WTC11 (cell line): ENCODE results near the gene PRTFDC1. TPM values are rescaled to one million over a fixed set of nuclear protein-coding genes. Genes with fewer than 3 reads are reported as not detected.

ENCODE experiments used
- ATAC-seq: fragments of 200-7000 bp; cut with Tn5 transposase; 2 replicates; pipeline ENCODE4 v1.10.0; 2021; ENCODE audit warnings: mild to moderate bottlenecking, moderate library complexity
- CTCF ChIA-PET: fragments of 300-600 bp; sonication (Branson Sonifier 250); formaldehyde crosslinking; loops from one replicate; lab custom pipeline; 2021; ENCODE audit warnings: antibody characterized with exemption; lab: Charles Lee
- POLR2A ChIA-PET: fragments of 350-600 bp; sonication (Branson Sonifier 250); formaldehyde crosslinking; loops from one replicate; lab custom pipeline; 2021; ENCODE audit warnings: antibody characterized with exemption; lab: Charles Lee
- DNase-seq: peaks from one replicate; pipeline ENCODE4 v3.0.0; 2021; ENCODE audit warnings: low spot score
- H3K27ac Mint-ChIP-seq: 2 replicates; pipeline ENCODE4 v1.8.0; 2021; ENCODE audit warnings: mixed read lengths
- H3K27me3 Mint-ChIP-seq: 2 replicates; pipeline ENCODE4 v1.8.0; 2021; ENCODE audit warnings: low read depth, mild to moderate bottlenecking, moderate library complexity, mixed read lengths
- H3K36me3 Mint-ChIP-seq: 2 replicates; pipeline ENCODE4 v1.8.0; 2021; ENCODE audit warnings: mixed read lengths
- H3K4me1 Mint-ChIP-seq: 2 replicates; pipeline ENCODE4 v1.8.0; 2022; ENCODE audit warnings: mixed read lengths
- H3K4me3 Mint-ChIP-seq: 2 replicates; pipeline ENCODE4 v1.8.0; 2021; ENCODE audit warnings: mild to moderate bottlenecking, moderate library complexity, mixed read lengths
- H3K9me3 Mint-ChIP-seq: 2 replicates; pipeline ENCODE4 v1.8.0; 2021; ENCODE audit warnings: mixed read lengths
- AFF4 ChIP-seq: sonication (generic); formaldehyde crosslinking; IDR thresholded peaks from 2 replicates; pipeline ENCODE4 v1.8.1; 2023; ENCODE audit warnings: mild to moderate bottlenecking, missing genetic modification reagents, borderline replicate concordance
- ATF1 ChIP-seq: sonication (generic); formaldehyde crosslinking; IDR thresholded peaks from 2 replicates; pipeline ENCODE4 v1.8.1; 2023; ENCODE audit warnings: mild to moderate bottlenecking, moderate library complexity, missing genetic modification reagents
- ATF2 ChIP-seq: sonication (generic); formaldehyde crosslinking; IDR thresholded peaks from 2 replicates; pipeline ENCODE4 v1.8.1; 2022; ENCODE audit warnings: low read depth, missing genetic modification reagents, borderline replicate concordance
- ATF3 ChIP-seq: sonication (generic); formaldehyde crosslinking; conservative IDR thresholded peaks from 2 replicates; pipeline ENCODE4 v1.8.1; 2022; ENCODE audit warnings: mild to moderate bottlenecking, missing genetic modification reagents
- CDX4 ChIP-seq: fragments of 250-450 bp; sonication (Bioruptor Pico); IDR thresholded peaks from 2 replicates; pipeline ENCODE4 v1.9.0; 2021; ENCODE audit warnings: moderate library complexity, mild to moderate bottlenecking, inconsistent platforms, borderline replicate concordance
- CREB1 ChIP-seq: sonication (generic); formaldehyde crosslinking; IDR thresholded peaks from 2 replicates; pipeline ENCODE4 v1.8.0; 2023; ENCODE audit warnings: mild to moderate bottlenecking, missing genetic modification reagents
- CREM ChIP-seq: sonication (generic); formaldehyde crosslinking; IDR thresholded peaks from 2 replicates; pipeline ENCODE4 v1.8.1; 2022; ENCODE audit warnings: mild to moderate bottlenecking, missing genetic modification reagents, moderate library complexity
- E2F1 ChIP-seq: sonication (generic); formaldehyde crosslinking; IDR thresholded peaks from 2 replicates; pipeline ENCODE4 v1.8.0; 2022; ENCODE audit warnings: mild to moderate bottlenecking, missing genetic modification reagents
- E2F4 ChIP-seq: sonication (generic); formaldehyde crosslinking; IDR thresholded peaks from 2 replicates; pipeline ENCODE4 v1.8.1; 2022; ENCODE audit warnings: low read depth, mild to moderate bottlenecking, moderate library complexity, missing genetic modification reagents, borderline replicate concordance
- ETV6 ChIP-seq: sonication (generic); formaldehyde crosslinking; IDR thresholded peaks from 2 replicates; pipeline ENCODE4 v1.8.1; 2022; ENCODE audit warnings: mild to moderate bottlenecking, missing genetic modification reagents
- FOXK1 ChIP-seq: sonication (generic); formaldehyde crosslinking; IDR thresholded peaks from 2 replicates; pipeline ENCODE4 v1.8.0; 2022; ENCODE audit warnings: mild to moderate bottlenecking, moderate library complexity, missing genetic modification reagents
- GRHL2 ChIP-seq: fragments of 250-450 bp; sonication (Bioruptor Pico); IDR thresholded peaks from 2 replicates; pipeline ENCODE4 v1.8.0; 2022; ENCODE audit warnings: mild to moderate bottlenecking, moderate library complexity; ENCODE audit not compliant: insufficient replicate concordance, severe bottlenecking
- GTF2I ChIP-seq: fragments of 250-450 bp; sonication (Bioruptor Pico); conservative IDR thresholded peaks from 2 replicates; pipeline ENCODE4 v1.4.0; 2021; ENCODE audit warnings: mild to moderate bottlenecking
- IRF1 ChIP-seq: sonication (generic); formaldehyde crosslinking; IDR thresholded peaks from 2 replicates; pipeline ENCODE4 v1.8.0; 2023; ENCODE audit warnings: missing genetic modification reagents
- IRF2 ChIP-seq: sonication (generic); formaldehyde crosslinking; IDR thresholded peaks from 2 replicates; pipeline ENCODE4 v1.8.0; 2022; ENCODE audit warnings: low read depth, missing genetic modification reagents, borderline replicate concordance
- MXD4 ChIP-seq: fragments of 250-450 bp; sonication (Bioruptor Pico); IDR thresholded peaks from 2 replicates; pipeline ENCODE4 v1.8.0; 2021; ENCODE audit warnings: mild to moderate bottlenecking, moderate library complexity, borderline replicate concordance
- NFE2L1 ChIP-seq: sonication (generic); formaldehyde crosslinking; IDR thresholded peaks from 2 replicates; pipeline ENCODE4 v1.8.1; 2023; ENCODE audit warnings: missing genetic modification reagents
- NFYB ChIP-seq: sonication (generic); formaldehyde crosslinking; conservative IDR thresholded peaks from 2 replicates; pipeline ENCODE4 v1.8.0; 2022; ENCODE audit warnings: low read depth, missing genetic modification reagents
- RORB ChIP-seq: fragments of 250-450 bp; sonication (Bioruptor Pico); IDR thresholded peaks from 2 replicates; pipeline ENCODE4 v1.9.0; 2021; ENCODE audit warnings: mild to moderate bottlenecking
- SMAD3 ChIP-seq: sonication (generic); formaldehyde crosslinking; IDR thresholded peaks from 2 replicates; pipeline ENCODE4 v1.8.0; 2022; ENCODE audit warnings: missing genetic modification reagents, mild to moderate bottlenecking, borderline replicate concordance
- SP1 ChIP-seq: sonication (generic); formaldehyde crosslinking; conservative IDR thresholded peaks from 2 replicates; pipeline ENCODE4 v1.8.1; 2022; ENCODE audit warnings: missing genetic modification reagents
- TEAD1 ChIP-seq: sonication (generic); formaldehyde crosslinking; IDR thresholded peaks from 2 replicates; pipeline ENCODE4 v1.8.0; 2022; ENCODE audit warnings: mild to moderate bottlenecking, missing genetic modification reagents
- ZNF121 ChIP-seq: sonication (generic); formaldehyde crosslinking; IDR thresholded peaks from 2 replicates; pipeline ENCODE4 v1.8.0; 2023; ENCODE audit warnings: missing genetic modification reagents
- ZNF138 ChIP-seq: sonication (generic); formaldehyde crosslinking; conservative IDR thresholded peaks from 2 replicates; pipeline ENCODE4 v1.8.1; 2022; ENCODE audit warnings: mild to moderate bottlenecking, moderate library complexity, missing genetic modification reagents
- ZNF317 ChIP-seq: sonication (generic); formaldehyde crosslinking; IDR thresholded peaks from 2 replicates; pipeline ENCODE4 v1.8.1; 2023; ENCODE audit warnings: low read depth, mild to moderate bottlenecking, moderate library complexity, missing genetic modification reagents, borderline replicate concordance
- ZNF396 ChIP-seq: fragments of 250-450 bp; sonication (Bioruptor Pico); IDR thresholded peaks from 2 replicates; pipeline ENCODE4 v1.8.0; 2021; ENCODE audit warnings: mild to moderate bottlenecking, moderate library complexity, borderline replicate concordance
- ZNF423 ChIP-seq: fragments of 250-450 bp; sonication (Bioruptor Pico); IDR thresholded peaks from 2 replicates; pipeline ENCODE4 v2.1.2; 2022; ENCODE audit warnings: mild to moderate bottlenecking, moderate library complexity
- total RNA-seq: library from RNA; stranded (reverse); gene quantifications from 3 replicates; pipeline ENCODE4 v1.2.3, GENCODE V29; 2021

PRTFDC1 gene
- total RNA-seq, 1 experiment from 2014 or later, result 6.1 TPM

- ChIA-PET CTCF (interaction anchor here (1.1 kb wide), 1 partner anchor 206 kb away, joined by 3 read pairs; no protein-coding TSS in a partner anchor), POLR2A (no interaction called here)
- no peak for DNase-seq
- peaks cover 15% of the 10 kb centered on the region for H3K9me3 Mint-ChIP-seq
- H3K27me3 Mint-ChIP-seq, result no peaks in the 10 kb centered on the region
- H3K4me1 Mint-ChIP-seq, result peaks cover 16% of the 10 kb centered on the region
- ATAC-seq, result no peak
- TF ChIP-seq CREM (CRISPR knock-in tag) (no peak), CREB1 (CRISPR knock-in tag) (no peak), ZNF138 (CRISPR knock-in tag) (no peak), GRHL2 (CRISPR knock-in tag) (no peak), IRF1 (no peak), SMAD3 (no peak), ATF1 (no peak), NFYB (no peak), MXD4 (no peak), E2F4 (CRISPR knock-in tag) (no peak)
- H3K4me3 Mint-ChIP-seq, result no peak overlapping the region
- no peak overlapping the region for H3K27ac Mint-ChIP-seq
- peaks cover 7% of the 10 kb centered on the region for H3K36me3 Mint-ChIP-seq
Measured at GRCh38 chr10:24874133-24874532, 78.3 kb downstream of the PRTFDC1 start.

- ChIA-PET CTCF (interaction anchor here (1.1 kb wide), 1 partner anchor 207 kb away, joined by 3 read pairs; no protein-coding TSS in a partner anchor), POLR2A (interaction anchor here (0.6 to 0.8 kb wide), 2 partner anchors 74 to 79 kb away, joined by 3 read pairs; no protein-coding TSS in a partner anchor)
- DNase-seq (no peak), ATAC-seq (peak; percentile 64; the same call in 1 of the 2 replicates)
- H3K27me3 Mint-ChIP-seq, result no peaks in the 10 kb centered on the region
- H3K4me1 Mint-ChIP-seq, result peaks cover 10% of the 10 kb centered on the region
- H3K9me3 Mint-ChIP-seq, result peaks cover 15% of the 10 kb centered on the region
- peaks cover 7% of the 10 kb centered on the region for H3K36me3 Mint-ChIP-seq
- TF ChIP-seq ATF3 (CRISPR knock-in tag) (no peak), ATF2 (CRISPR knock-in tag) (no peak), CREM (CRISPR knock-in tag) (no peak), RORB (CRISPR knock-in tag) (no peak), TEAD1 (CRISPR knock-in tag) (no peak), CREB1 (CRISPR knock-in tag) (no peak), FOXK1 (CRISPR knock-in tag) (no peak), ZNF423 (CRISPR knock-in tag) (no peak), ZNF317 (CRISPR knock-in tag) (no peak), ZNF396 (CRISPR knock-in tag) (no peak), GTF2I (no peak), SP1 (CRISPR knock-in tag) (no peak), ATF1 (no peak), CDX4 (CRISPR knock-in tag) (no peak), ETV6 (CRISPR knock-in tag) (no peak), IRF2 (CRISPR knock-in tag) (no peak), ZNF121 (no peak), E2F1 (CRISPR knock-in tag) (no peak), AFF4 (no peak), NFE2L1 (CRISPR knock-in tag) (no peak)
- TF ChIP-seq, all 79 proteins: peak for 0
- Mint-ChIP-seq H3K4me3 (no peak overlapping the region), H3K27ac (0 out of 2 replicates have a peak overlapping the region, but pooled peaks have one; percentile 5)
Measured at GRCh38 chr10:24873281-24873683, 79.1 kb downstream of the PRTFDC1 start.
